Peyer's patch (tissue), 4 donors: Measurements from ENCODE around the gene PLA2G6.

ENCODE experiments used
- POLR2A ChIP-seq, 2 donors: fragments of 450-650 bp; IDR thresholded peaks; one replicate each; pipeline ENCODE4 v1.5.1; 2017; ENCODE audit warnings: antibody characterized with exemption in 2 of 2, mild to moderate bottlenecking in 2 of 2, moderate library complexity in 2 of 2
- TF ChIP-seq, protein P1 (sequence below), 6 experiments: fragments of 450-650 bp in 4 of 6; fragments of 200-600 bp in 2 of 6; sonication (generic) in 1 of 6; IDR thresholded peaks; one replicate each; pipeline ENCODE4 v1.5.1; 2017 to 2019; ENCODE audit warnings: antibody characterized with exemption in 6 of 6, mild to moderate bottlenecking in 3 of 6, moderate library complexity in 1 of 6

DNA sequence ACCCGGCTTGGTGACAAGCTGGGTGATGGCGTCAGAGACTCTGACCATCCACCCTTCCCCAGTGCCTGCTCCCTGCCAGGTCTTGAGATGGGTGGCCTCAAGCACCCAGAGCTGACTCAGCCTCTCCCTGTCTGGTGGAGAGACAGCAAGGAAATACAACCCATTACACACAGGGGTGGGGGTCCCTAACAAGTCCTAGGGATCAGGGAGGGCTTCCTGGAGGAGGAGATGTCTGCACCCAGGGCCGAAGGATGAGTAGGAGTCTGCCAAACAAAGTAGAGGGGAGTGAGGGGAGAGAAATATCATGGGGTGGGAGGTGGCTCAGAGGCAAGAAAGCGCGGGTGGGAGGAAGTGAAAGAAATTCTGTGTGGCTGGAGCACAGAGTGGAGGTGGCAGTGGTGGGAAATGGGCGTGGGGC, 26.9 kb upstream of the PLA2G6 start:
- TF ChIP-seq, protein P1, sequence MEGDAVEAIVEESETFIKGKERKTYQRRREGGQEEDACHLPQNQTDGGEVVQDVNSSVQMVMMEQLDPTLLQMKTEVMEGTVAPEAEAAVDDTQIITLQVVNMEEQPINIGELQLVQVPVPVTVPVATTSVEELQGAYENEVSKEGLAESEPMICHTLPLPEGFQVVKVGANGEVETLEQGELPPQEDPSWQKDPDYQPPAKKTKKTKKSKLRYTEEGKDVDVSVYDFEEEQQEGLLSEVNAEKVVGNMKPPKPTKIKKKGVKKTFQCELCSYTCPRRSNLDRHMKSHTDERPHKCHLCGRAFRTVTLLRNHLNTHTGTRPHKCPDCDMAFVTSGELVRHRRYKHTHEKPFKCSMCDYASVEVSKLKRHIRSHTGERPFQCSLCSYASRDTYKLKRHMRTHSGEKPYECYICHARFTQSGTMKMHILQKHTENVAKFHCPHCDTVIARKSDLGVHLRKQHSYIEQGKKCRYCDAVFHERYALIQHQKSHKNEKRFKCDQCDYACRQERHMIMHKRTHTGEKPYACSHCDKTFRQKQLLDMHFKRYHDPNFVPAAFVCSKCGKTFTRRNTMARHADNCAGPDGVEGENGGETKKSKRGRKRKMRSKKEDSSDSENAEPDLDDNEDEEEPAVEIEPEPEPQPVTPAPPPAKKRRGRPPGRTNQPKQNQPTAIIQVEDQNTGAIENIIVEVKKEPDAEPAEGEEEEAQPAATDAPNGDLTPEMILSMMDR (IDR thresholded peaks at IDR 0.05): no peak
- no peak for TF ChIP-seq POLR2A (IDR thresholded peaks at IDR 0.05)
